Hypothalamus (tissue), 51 donors: ENCODE measurements around the gene APOM.

Experiments used
- DNase-seq, 51 donors: peaks; one replicate each; lab custom pipeline; 2025; lab: John Stamatoyannopoulos, UW

The APOM gene

GRCh38 chr6:31630177-31630934 is 25.3 kb upstream of the APOM start:
- no peak for DNase-seq

- no peak for DNase-seq
Measured at GRCh38 chr6:31631209-31631608, 24.5 kb upstream of the APOM start.

GRCh38 chr6:31631681-31632278 is 23.9 kb upstream of the APOM start:
- no peak for DNase-seq

- DNase-seq: no peak
Measured at GRCh38 chr6:31632279-31632946, 23.3 kb upstream of the APOM start.

GRCh38 chr6:31633447-31633846 is 22.2 kb upstream of the APOM start:
- DNase-seq: no peak

- DNase-seq: no peak
Measured at GRCh38 chr6:31634131-31634530, 21.6 kb upstream of the APOM start.

- no peak for DNase-seq
Measured at GRCh38 chr6:31634969-31635575, 20.6 kb upstream of the APOM start.

GRCh38 chr6:31636698-31637596 is 18.7 kb upstream of the APOM start:
- DNase-seq: no peak

GRCh38 chr6:31639043-31639442 is 16.7 kb upstream of the APOM start:
- no peak for DNase-seq

- no peak for DNase-seq
Measured at GRCh38 chr6:31639449-31639861, 16.2 kb upstream of the APOM start.

GRCh38 chr6:31640612-31641011 is 15.1 kb upstream of the APOM start:
- DNase-seq: no peak

GRCh38 chr6:31641370-31641769 is 14.3 kb upstream of the APOM start:
- no peak for DNase-seq

- no peak for DNase-seq
Measured at GRCh38 chr6:31642798-31643570, 12.7 kb upstream of the APOM start.

GRCh38 chr6:31643818-31644454 is 11.8 kb upstream of the APOM start:
- no peak for DNase-seq

- no peak for DNase-seq
Measured at GRCh38 chr6:31645325-31645724, 10.4 kb upstream of the APOM start.

- DNase-seq: peak in 10 of 51 donors; percentile 63 to 88 (median 78)
Measured at GRCh38 chr6:31651602-31652191, 4.0 kb upstream of the APOM start.

GRCh38 chr6:31652925-31653724 is 2.6 kb upstream of the APOM start:
- DNase-seq: peak in 38 of 51 donors; percentile 52 to 99 (median 86)
